HepG2 (cell line): ENCODE data around the gene ANTXR1. TPM values are rescaled to one million over a fixed set of nuclear protein-coding genes. Genes with fewer than 3 reads are reported as not detected.

Source experiments
- CSRNP2 ChIP-seq: sonication (generic); formaldehyde crosslinking; conservative IDR thresholded peaks from 2 replicates; pipeline ENCODE4 v1.8.0; 2022; ENCODE audit warnings: low read depth, missing genetic modification reagents
- HINFP ChIP-seq: sonication (generic); formaldehyde crosslinking; IDR thresholded peaks from 2 replicates; pipeline ENCODE4 v1.4.0; 2020; ENCODE audit warnings: low read depth, mild to moderate bottlenecking, missing genetic modification reagents
- NCOA2 ChIP-seq: sonication (generic); formaldehyde crosslinking; IDR thresholded peaks from 2 replicates; pipeline ENCODE4 v1.8.0; 2022; ENCODE audit warnings: inconsistent platforms
- NKX3-1 ChIP-seq: sonication (generic); formaldehyde crosslinking; IDR thresholded peaks from 2 replicates; pipeline ENCODE4 v1.5.0; 2020; ENCODE audit warnings: missing genetic modification reagents
- NR2F2 ChIP-seq: IDR thresholded peaks from 2 replicates; pipeline ENCODE4 v1.6.1; 2012; ENCODE audit warnings: low read depth, inconsistent platforms, borderline replicate concordance
- NRL ChIP-seq: sonication (generic); formaldehyde crosslinking; IDR thresholded peaks from 2 replicates; pipeline ENCODE4 v1.5.0; 2020; ENCODE audit warnings: missing genetic modification reagents, mild to moderate bottlenecking, moderate library complexity, borderline replicate concordance
- PHF20 ChIP-seq: sonication (generic); formaldehyde crosslinking; IDR thresholded peaks from 2 replicates; pipeline ENCODE4 v1.5.0; 2020; ENCODE audit warnings: mild to moderate bottlenecking, missing genetic modification reagents
- SOX6 ChIP-seq, 2 experiments: fragments of 450-650 bp in 1 of 2; sonication (generic) in 1 of 2; formaldehyde crosslinking in 1 of 2; IDR thresholded peaks; 2 replicates each; pipeline versions ENCODE4 v1.4.0 to v1.6.1; 2017 to 2020; ENCODE audit warnings: antibody characterized with exemption in 1 of 2, mild to moderate bottlenecking in 1 of 2, missing genetic modification reagents in 1 of 2
- SRSF4 ChIP-seq: fragments of 200-400 bp; formaldehyde crosslinking; IDR thresholded peaks from one replicate; pipeline ENCODE4 v1.6.1; 2018; ENCODE audit warnings: mild to moderate bottlenecking, low read depth, low read length, moderate library complexity; ENCODE audit not compliant: poor library complexity, severe bottlenecking
- SRSF9 ChIP-seq: fragments of 200-400 bp; formaldehyde crosslinking; IDR thresholded peaks from 2 replicates; pipeline ENCODE4 v1.6.1; 2018; ENCODE audit warnings: borderline replicate concordance, mild to moderate bottlenecking, low read depth, low read length; ENCODE audit not compliant: insufficient read depth, poor library complexity, severe bottlenecking
- TCF12 ChIP-seq, 2 experiments: fragments of 450-650 bp in 1 of 2; sonication (generic) in 1 of 2; formaldehyde crosslinking in 1 of 2; IDR thresholded peaks; 2 replicates each; pipeline versions ENCODE4 v1.6.1 to v1.8.0; 2017 to 2022; ENCODE audit warnings: antibody characterized with exemption in 1 of 2, mild to moderate bottlenecking in 1 of 2, missing genetic modification reagents in 1 of 2, moderate library complexity in 1 of 2
- TOE1 ChIP-seq: sonication (generic); formaldehyde crosslinking; IDR thresholded peaks from 2 replicates; pipeline ENCODE4 v1.4.0; 2020; ENCODE audit warnings: mild to moderate bottlenecking, missing genetic modification reagents
- TSC22D2 ChIP-seq: sonication (generic); formaldehyde crosslinking; IDR thresholded peaks from 2 replicates; pipeline ENCODE4 v1.5.1; 2020; ENCODE audit warnings: missing genetic modification reagents, mild to moderate bottlenecking, borderline replicate concordance
- YY1 ChIP-seq: IDR thresholded peaks from 2 replicates; pipeline ENCODE4 v1.6.1; 2011; ENCODE audit warnings: low read length, low read depth, moderate library complexity, mild to moderate bottlenecking; ENCODE audit not compliant: insufficient read depth, insufficient replicate concordance
- ZNF350 ChIP-seq: sonication (generic); formaldehyde crosslinking; IDR thresholded peaks from 2 replicates; pipeline ENCODE4 v1.4.0; 2020; ENCODE audit warnings: mild to moderate bottlenecking, low read depth, missing genetic modification reagents, borderline replicate concordance
- ZNF543 ChIP-seq: sonication (generic); formaldehyde crosslinking; IDR thresholded peaks from 2 replicates; pipeline ENCODE4 v1.4.0; 2020; ENCODE audit warnings: mild to moderate bottlenecking, missing genetic modification reagents
- ZNF766 ChIP-seq: sonication (generic); formaldehyde crosslinking; IDR thresholded peaks from 2 replicates; pipeline ENCODE4 v1.5.0; 2020; ENCODE audit warnings: missing genetic modification reagents, borderline replicate concordance
- polyA plus RNA-seq, 8 experiments: library from polyadenylated mRNA; depleted of rRNA in 3 of 8; stranded (reverse) in 7 of 8; unstranded in 1 of 8; fragments of >200 nt; fragmentation: Illumina TruSeq in 4 of 8; extraction: Trizol in 4 of 8; gene quantifications; 2 replicates each; pipeline versions ENCODE4 v1.2.1 to v1.2.3, GENCODE V29; 2011 to 2016; ENCODE audit warnings: low read depth in 4 of 8, missing spikeins in 1 of 8, mixed read lengths in 1 of 8; ENCODE audit not compliant: insufficient read depth in 1 of 8
- total RNA-seq, 5 experiments: library from RNA; depleted of rRNA; stranded (reverse); fragments of >200 nt; fragmentation: Illumina TruSeq; extraction: Trizol; gene quantifications; 2 replicates each; pipeline ENCODE4 v1.2.3, GENCODE V29; 2016; ENCODE audit warnings: low read depth in 1 of 5
- TF ChIP-seq, protein P1 (sequence below): IDR thresholded peaks from 2 replicates; pipeline ENCODE4 v1.6.1; 2018; ENCODE audit warnings: missing genetic modification reagents, mild to moderate bottlenecking, missing compliant biosample characterization
- TF ChIP-seq, protein P2 (sequence below): sonication (generic); formaldehyde crosslinking; IDR thresholded peaks from 2 replicates; pipeline ENCODE4 v1.8.1; 2022; ENCODE audit warnings: mild to moderate bottlenecking, missing genetic modification reagents
- TF ChIP-seq, protein P3 (sequence below): sonication (generic); formaldehyde crosslinking; IDR thresholded peaks from 2 replicates; pipeline ENCODE4 v1.4.0; 2020; ENCODE audit warnings: missing genetic modification reagents

The ANTXR1 gene
- total and polyA plus RNA-seq, 2 of the 13 experiments (the other 11 are each of a cell fraction or from before 2014, with no cell fraction given): 4.5 to 12.7 TPM

DNA sequence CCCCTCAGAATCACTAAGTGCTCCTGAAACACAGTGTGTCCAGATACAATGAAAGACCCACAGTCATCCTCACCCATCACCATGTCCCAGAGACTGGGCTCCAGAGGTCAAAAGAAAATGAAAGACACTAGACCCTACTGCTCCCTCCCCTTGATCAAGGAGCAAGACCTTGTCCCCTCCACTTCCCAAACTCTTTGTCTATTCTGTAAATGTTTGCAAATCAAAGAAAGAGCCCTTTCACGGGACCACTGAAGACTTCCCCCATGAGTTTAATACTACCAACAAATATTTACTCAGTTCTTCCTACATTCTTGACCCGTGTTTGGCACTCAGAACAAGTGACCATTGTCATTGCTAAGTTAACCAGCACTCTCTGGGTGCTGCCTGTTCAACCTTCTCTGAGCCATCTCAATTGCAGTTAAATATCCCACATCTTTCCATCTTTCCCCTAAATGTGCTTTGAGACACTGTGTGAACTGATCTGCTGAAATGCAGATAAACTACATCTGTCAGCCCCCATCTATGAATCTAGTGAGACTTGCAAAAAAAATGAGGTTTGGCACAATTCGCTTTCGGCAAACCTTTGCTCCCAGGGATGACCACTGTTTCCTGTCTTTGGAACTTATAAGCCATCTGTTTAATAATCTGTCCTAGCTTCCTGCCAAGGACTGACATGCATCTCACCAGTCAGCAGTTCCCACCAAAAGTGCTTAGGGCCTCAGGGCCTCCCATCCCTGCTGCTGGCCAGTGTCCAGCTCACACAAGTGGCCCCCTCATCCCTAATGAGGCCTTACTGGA, 203.8 kb downstream of the ANTXR1 start (continued):
- peak; percentile 49 for TF ChIP-seq NKX3-1 (CRISPR knock-in tag)
- no peak for TF ChIP-seq SRSF9
- TF ChIP-seq NR2F2: peak; percentile 96
- TF ChIP-seq TSC22D2 (CRISPR knock-in tag): no peak
- TF ChIP-seq SRSF4: no peak
- TF ChIP-seq NCOA2 (CRISPR knock-in tag): peak; percentile 98
- TF ChIP-seq NRL (CRISPR knock-in tag): no peak
- peak; percentile 34; the same call in 1 of the 2 replicates for TF ChIP-seq HINFP (CRISPR knock-in tag)
- TF ChIP-seq SOX6 (IDR thresholded peaks at IDR 0.05): no peak
- TF ChIP-seq SOX6 (CRISPR knock-in tag; IDR thresholded peaks at IDR 0.05): peak; percentile 99
- TF ChIP-seq CSRNP2: no peak
- TF ChIP-seq, protein P1, sequence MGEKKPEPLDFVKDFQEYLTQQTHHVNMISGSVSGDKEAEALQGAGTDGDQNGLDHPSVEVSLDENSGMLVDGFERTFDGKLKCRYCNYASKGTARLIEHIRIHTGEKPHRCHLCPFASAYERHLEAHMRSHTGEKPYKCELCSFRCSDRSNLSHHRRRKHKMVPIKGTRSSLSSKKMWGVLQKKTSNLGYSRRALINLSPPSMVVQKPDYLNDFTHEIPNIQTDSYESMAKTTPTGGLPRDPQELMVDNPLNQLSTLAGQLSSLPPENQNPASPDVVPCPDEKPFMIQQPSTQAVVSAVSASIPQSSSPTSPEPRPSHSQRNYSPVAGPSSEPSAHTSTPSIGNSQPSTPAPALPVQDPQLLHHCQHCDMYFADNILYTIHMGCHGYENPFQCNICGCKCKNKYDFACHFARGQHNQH (CRISPR knock-in tag): peak; percentile 62
- peak; percentile 53 for TF ChIP-seq YY1
- TF ChIP-seq PHF20 (CRISPR knock-in tag): no peak
- peak; percentile 59; the same call in 1 of the 2 replicates for TF ChIP-seq TOE1 (CRISPR knock-in tag)
- peak; percentile 91 for TF ChIP-seq ZNF543 (CRISPR knock-in tag)
- TF ChIP-seq, protein P2, sequence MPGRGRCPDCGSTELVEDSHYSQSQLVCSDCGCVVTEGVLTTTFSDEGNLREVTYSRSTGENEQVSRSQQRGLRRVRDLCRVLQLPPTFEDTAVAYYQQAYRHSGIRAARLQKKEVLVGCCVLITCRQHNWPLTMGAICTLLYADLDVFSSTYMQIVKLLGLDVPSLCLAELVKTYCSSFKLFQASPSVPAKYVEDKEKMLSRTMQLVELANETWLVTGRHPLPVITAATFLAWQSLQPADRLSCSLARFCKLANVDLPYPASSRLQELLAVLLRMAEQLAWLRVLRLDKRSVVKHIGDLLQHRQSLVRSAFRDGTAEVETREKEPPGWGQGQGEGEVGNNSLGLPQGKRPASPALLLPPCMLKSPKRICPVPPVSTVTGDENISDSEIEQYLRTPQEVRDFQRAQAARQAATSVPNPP (CRISPR knock-in tag): no peak; the same call in 1 of the 2 replicates
- TF ChIP-seq ZNF766 (CRISPR knock-in tag): no peak
- TF ChIP-seq, protein P3, sequence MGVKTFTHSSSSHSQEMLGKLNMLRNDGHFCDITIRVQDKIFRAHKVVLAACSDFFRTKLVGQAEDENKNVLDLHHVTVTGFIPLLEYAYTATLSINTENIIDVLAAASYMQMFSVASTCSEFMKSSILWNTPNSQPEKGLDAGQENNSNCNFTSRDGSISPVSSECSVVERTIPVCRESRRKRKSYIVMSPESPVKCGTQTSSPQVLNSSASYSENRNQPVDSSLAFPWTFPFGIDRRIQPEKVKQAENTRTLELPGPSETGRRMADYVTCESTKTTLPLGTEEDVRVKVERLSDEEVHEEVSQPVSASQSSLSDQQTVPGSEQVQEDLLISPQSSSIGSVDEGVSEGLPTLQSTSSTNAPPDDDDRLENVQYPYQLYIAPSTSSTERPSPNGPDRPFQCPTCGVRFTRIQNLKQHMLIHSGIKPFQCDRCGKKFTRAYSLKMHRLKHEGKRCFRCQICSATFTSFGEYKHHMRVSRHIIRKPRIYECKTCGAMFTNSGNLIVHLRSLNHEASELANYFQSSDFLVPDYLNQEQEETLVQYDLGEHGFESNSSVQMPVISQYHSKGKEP (CRISPR knock-in tag): 0 out of 2 replicates have a peak, but pooled peaks have one; percentile 51
- no peak for TF ChIP-seq TCF12 (IDR thresholded peaks at IDR 0.05)
- TF ChIP-seq TCF12 (CRISPR knock-in tag; IDR thresholded peaks at IDR 0.05): peak; percentile 60; the same call in 1 of the 2 replicates
- peak; percentile 75; the same call in 1 of the 2 replicates for TF ChIP-seq ZNF350 (CRISPR knock-in tag)
